Measurements from ENCODE around the gene WWC2. TPM values are rescaled to one million over a fixed set of nuclear protein-coding genes. Genes with fewer than 3 reads are reported as not detected.

The WWC2 gene
- total RNA-seq, 1 donor from 2014 or later, result 0.47 TPM

DNA sequence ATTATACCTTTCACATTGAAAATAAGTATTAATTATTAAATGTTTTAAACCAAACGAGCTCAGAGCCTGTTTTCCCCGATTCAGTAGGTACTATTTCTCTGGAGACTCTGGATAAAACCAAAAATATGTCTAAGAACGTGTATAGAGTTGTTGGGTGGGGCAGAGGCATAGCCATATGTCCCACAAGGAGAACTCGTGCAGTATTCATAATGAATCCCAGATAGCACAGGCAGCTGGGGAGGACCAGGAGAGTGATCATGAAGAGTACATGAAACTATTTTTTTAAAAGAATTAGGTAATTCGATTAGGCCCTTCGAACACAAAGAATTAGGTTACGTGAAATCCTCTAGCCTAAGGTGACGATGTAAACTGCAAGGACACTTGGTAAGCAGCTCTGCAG lies 145.0 kb downstream of the WWC2 start:
- Mint-ChIP-seq H3K27me3 (peaks cover 8% of the 10 kb centered on the region), H3K9me3 (no peaks in the 10 kb centered on the region), H3K4me1 (no peaks in the 10 kb centered on the region), H3K4me3 (no peak overlapping the region), H3K27ac (no peak overlapping the region), H3K36me3 (ENCODE audit: low read depth) (no peaks in the 10 kb centered on the region)
- ChIA-PET CTCF (no interaction called here), POLR2A (no interaction called here)
- intact Hi-C loops (cut with micrococcal nuclease), result no loop called here
- TF ChIP-seq, protein P1, sequence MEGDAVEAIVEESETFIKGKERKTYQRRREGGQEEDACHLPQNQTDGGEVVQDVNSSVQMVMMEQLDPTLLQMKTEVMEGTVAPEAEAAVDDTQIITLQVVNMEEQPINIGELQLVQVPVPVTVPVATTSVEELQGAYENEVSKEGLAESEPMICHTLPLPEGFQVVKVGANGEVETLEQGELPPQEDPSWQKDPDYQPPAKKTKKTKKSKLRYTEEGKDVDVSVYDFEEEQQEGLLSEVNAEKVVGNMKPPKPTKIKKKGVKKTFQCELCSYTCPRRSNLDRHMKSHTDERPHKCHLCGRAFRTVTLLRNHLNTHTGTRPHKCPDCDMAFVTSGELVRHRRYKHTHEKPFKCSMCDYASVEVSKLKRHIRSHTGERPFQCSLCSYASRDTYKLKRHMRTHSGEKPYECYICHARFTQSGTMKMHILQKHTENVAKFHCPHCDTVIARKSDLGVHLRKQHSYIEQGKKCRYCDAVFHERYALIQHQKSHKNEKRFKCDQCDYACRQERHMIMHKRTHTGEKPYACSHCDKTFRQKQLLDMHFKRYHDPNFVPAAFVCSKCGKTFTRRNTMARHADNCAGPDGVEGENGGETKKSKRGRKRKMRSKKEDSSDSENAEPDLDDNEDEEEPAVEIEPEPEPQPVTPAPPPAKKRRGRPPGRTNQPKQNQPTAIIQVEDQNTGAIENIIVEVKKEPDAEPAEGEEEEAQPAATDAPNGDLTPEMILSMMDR (IDR thresholded peaks at IDR 0.05), result no peak
- no peak for DNase-seq
- ATAC-seq (ENCODE audit: low read depth), result no peak

DNA sequence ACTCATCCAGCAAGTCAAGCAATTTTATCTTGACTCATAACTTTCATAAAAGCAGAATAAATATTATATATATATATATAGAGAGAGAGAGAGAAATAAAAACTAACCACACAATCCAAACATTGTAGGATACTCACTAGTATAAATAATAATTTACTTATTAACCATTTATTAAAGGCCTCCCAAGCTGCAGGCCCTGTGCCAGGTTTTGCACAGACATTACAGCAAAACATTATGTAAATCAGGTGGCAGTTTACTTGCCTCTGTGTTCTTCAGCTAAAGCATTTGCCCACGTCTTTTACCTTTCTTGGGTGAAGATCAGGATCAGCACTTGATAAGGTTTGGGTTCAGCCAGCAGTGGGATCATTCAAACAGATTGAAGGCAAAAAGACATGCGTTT lies 145.4 kb downstream of the WWC2 start:
- H3K36me3 Mint-ChIP-seq (ENCODE audit: low read depth), result no peaks in the 10 kb centered on the region
- no peak overlapping the region for H3K4me3 Mint-ChIP-seq
- ChIA-PET POLR2A (no interaction called here), CTCF (no interaction called here)
- no peaks in the 10 kb centered on the region for H3K4me1 Mint-ChIP-seq
- no peaks in the 10 kb centered on the region for H3K9me3 Mint-ChIP-seq
- H3K27me3 Mint-ChIP-seq, result peaks cover 8% of the 10 kb centered on the region
- DNase-seq (no peak), ATAC-seq (ENCODE audit: low read depth) (no peak)
- TF ChIP-seq, protein P1 (IDR thresholded peaks at IDR 0.05), result no peak
- intact Hi-C loops (cut with micrococcal nuclease), result no loop called here
- H3K27ac Mint-ChIP-seq, result no peak overlapping the region

DNA sequence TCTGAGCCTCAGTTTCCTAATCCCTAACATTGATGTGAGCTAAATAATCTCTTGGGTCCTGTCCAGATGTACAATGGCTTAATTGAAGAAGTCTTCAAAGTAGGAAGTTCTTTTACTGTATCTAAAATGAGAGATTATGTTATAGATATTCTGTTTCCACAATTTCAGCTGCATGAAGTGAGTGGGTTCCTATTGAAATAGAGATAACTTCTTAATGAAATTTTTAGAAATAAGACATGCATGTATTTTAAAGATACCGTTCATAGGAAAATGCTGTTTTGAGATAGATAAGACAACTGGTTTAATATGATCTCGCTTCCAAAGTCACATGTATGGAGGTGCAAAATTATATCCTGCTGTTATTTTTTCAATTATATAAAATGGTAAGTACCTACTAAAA lies 149.1 kb downstream of the WWC2 start:
- H3K27me3 Mint-ChIP-seq, result peaks cover 3% of the 10 kb centered on the region
- no peaks in the 10 kb centered on the region for H3K9me3 Mint-ChIP-seq
- H3K4me1 Mint-ChIP-seq, result no peaks in the 10 kb centered on the region
- intact Hi-C loops (cut with micrococcal nuclease), result no loop called here
- ChIA-PET CTCF (no interaction called here), POLR2A (no interaction called here)
- no peaks in the 10 kb centered on the region for H3K36me3 Mint-ChIP-seq (ENCODE audit: low read depth)
- no peak for ATAC-seq (ENCODE audit: low read depth)
- no peak for DNase-seq
- TF ChIP-seq, protein P1 (IDR thresholded peaks at IDR 0.05), result no peak
- H3K27ac Mint-ChIP-seq, result no peak overlapping the region
- no peak overlapping the region for H3K4me3 Mint-ChIP-seq

DNA sequence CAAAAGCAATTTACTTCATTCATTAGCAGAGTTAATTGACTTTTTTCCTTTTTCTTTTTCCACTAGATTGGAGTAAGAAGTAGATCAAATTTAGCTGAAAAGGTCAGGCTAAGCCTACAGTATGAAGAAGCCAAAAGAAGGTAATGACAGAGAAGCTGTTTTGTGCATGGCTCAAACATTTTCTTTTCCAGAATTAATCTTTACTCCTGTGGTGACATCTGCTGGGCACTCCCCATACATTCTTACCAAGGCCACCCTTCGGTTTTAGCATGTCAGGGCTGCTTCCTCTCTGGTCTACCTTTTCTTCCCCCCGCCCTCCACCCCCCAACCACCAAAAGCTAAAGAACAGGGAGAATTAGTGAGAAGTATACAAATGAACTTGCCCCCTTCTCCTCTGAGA lies 150.8 kb downstream of the WWC2 start:
- Mint-ChIP-seq H3K27me3 (peaks cover 3% of the 10 kb centered on the region), H3K27ac (no peak overlapping the region), H3K36me3 (ENCODE audit: low read depth) (no peaks in the 10 kb centered on the region), H3K4me3 (no peak overlapping the region), H3K4me1 (no peaks in the 10 kb centered on the region), H3K9me3 (no peaks in the 10 kb centered on the region)
- ChIA-PET CTCF (interaction anchor here (1.3 to 4.0 kb wide), 3 partner anchors 10 to 311 kb away, joined by 5 to 17 read pairs (median 9); no protein-coding TSS in a partner anchor), POLR2A (no interaction called here)
- intact Hi-C loops (cut with micrococcal nuclease), result no loop called here
- ATAC-seq (ENCODE audit: low read depth) (no peak), DNase-seq (no peak)
- TF ChIP-seq, protein P1 (IDR thresholded peaks at IDR 0.05), result no peak

DNA sequence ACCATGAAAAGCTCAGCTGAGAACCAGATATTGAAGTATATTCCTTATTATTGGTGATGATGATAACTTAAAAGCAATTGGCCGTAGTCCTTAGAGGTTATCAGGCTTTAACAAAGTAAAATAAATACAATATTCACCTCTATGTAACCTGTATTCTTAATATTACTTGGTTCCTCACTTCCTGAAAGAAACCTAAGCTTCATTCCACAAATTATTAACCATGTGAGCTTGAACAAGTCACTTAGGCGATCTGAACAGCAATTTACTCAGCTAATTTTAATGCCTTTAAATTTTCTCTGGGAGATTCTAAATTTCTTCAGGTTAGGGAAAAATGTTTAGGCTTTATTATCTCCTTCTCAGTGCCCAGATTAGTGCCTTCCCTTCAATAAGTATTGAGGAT lies 151.8 kb downstream of the WWC2 start:
- TF ChIP-seq, protein P1 (IDR thresholded peaks at IDR 0.05), result no peak
- ATAC-seq (ENCODE audit: low read depth) (no peak), DNase-seq (no peak)
- H3K27ac Mint-ChIP-seq, result no peak overlapping the region
- no peaks in the 10 kb centered on the region for H3K9me3 Mint-ChIP-seq
- H3K27me3 Mint-ChIP-seq, result peaks cover 3% of the 10 kb centered on the region
- no peaks in the 10 kb centered on the region for H3K36me3 Mint-ChIP-seq (ENCODE audit: low read depth)
- no peak overlapping the region for H3K4me3 Mint-ChIP-seq
- intact Hi-C loops (cut with micrococcal nuclease), result no loop called here
- ChIA-PET CTCF (interaction anchor here (2.6 to 4.0 kb wide), 2 partner anchors 177 to 312 kb away, joined by 9 to 17 read pairs; no protein-coding TSS in a partner anchor), POLR2A (no interaction called here)
- no peaks in the 10 kb centered on the region for H3K4me1 Mint-ChIP-seq
